NCI-H510A treated with DMSO at 0.1 percent for 48 hours (cell line): ENCODE results near the gene ATP5F1A.
"Not testable (repeated sequence)": the region's sequence is repeated elsewhere in the genome, so short reads cannot be mapped to it uniquely, and the experiment has no call there.

Experiments
- DNase-seq: peaks from one replicate; lab custom pipeline; 2025; lab: John Stamatoyannopoulos, UW

ATP5F1A gene

GRCh38 chr18:46097801-46098615 is at the start of gene ATP5F1A:
Gene ATP5F1A, minus strand, starts transcription at chr18:46098296. Its CDS starts 65 bp downstream, at chr18:46098231.
- DNase-seq: peak; percentile 63

GRCh38 chr18:46141199-46141598 is 43.1 kb upstream of the ATP5F1A start:
- no peak for DNase-seq

GRCh38 chr18:46140173-46140572 is 42.1 kb upstream of the ATP5F1A start:
- no peak for DNase-seq

- DNase-seq: no peak
These were observed 37.0 kb upstream of the ATP5F1A start for GRCh38 chr18:46134920-46135675.

GRCh38 chr18:46133534-46133933 is 35.4 kb upstream of the ATP5F1A start:
- no peak for DNase-seq

- DNase-seq: not testable (repeated sequence)
These were observed 32.5 kb upstream of the ATP5F1A start for GRCh38 chr18:46130549-46130948.

GRCh38 chr18:46130061-46130460 is 32.0 kb upstream of the ATP5F1A start:
- no peak for DNase-seq

- DNase-seq: not testable (repeated sequence)
These were observed 28.5 kb upstream of the ATP5F1A start for GRCh38 chr18:46126625-46127024.

GRCh38 chr18:46113751-46114150 is 15.7 kb upstream of the ATP5F1A start:
- DNase-seq: no peak

- DNase-seq: no peak
These were observed 12.3 kb upstream of the ATP5F1A start for GRCh38 chr18:46110406-46110805.

GRCh38 chr18:46109386-46109785 is 11.3 kb upstream of the ATP5F1A start:
- no peak for DNase-seq

GRCh38 chr18:46104128-46104911 is 6.2 kb upstream of the ATP5F1A start, which contains the start of gene HAUS1:
Gene HAUS1, plus strand, starts transcription at chr18:46104385. Its CDS starts 27 bp downstream, at chr18:46104412.
- peak; percentile 77 for DNase-seq

GRCh38 chr18:46099463-46099862 is 1.4 kb upstream of the ATP5F1A start:
- DNase-seq: no peak

- no peak for DNase-seq
These were observed 479 bp upstream of the ATP5F1A start for GRCh38 chr18:46098616-46098933.

- no peak for DNase-seq
These were observed 680 bp downstream of the ATP5F1A start for GRCh38 chr18:46097431-46097800.

GRCh38 chr18:46096651-46097300 is 1.3 kb downstream of the ATP5F1A start:
- DNase-seq: no peak

- no peak for DNase-seq
These were observed 2.6 kb downstream of the ATP5F1A start for GRCh38 chr18:46095532-46095931.

GRCh38 chr18:46088501-46088900 is 9.6 kb downstream of the ATP5F1A start:
- not testable (repeated sequence) for DNase-seq

GRCh38 chr18:46084431-46084830 is 13.7 kb downstream of the ATP5F1A start:
- DNase-seq: no peak

GRCh38 chr18:46080156-46080555 is 17.9 kb downstream of the ATP5F1A start:
- DNase-seq: no peak

- DNase-seq: no peak
These were observed 18.8 kb downstream of the ATP5F1A start for GRCh38 chr18:46079336-46079735.
